GM18508 (cell line): Measurements from ENCODE around the gene POM121L12.

Source experiments
- ATAC-seq: cut with Tn5 transposase; IDR thresholded peaks from one replicate; pipeline ENCODE4 v1.9.1; 2021; ENCODE audit warnings: moderate number of reproducible peaks; ENCODE audit not compliant: insufficient read depth, unreplicated experiment

The POM121L12 gene

DNA sequence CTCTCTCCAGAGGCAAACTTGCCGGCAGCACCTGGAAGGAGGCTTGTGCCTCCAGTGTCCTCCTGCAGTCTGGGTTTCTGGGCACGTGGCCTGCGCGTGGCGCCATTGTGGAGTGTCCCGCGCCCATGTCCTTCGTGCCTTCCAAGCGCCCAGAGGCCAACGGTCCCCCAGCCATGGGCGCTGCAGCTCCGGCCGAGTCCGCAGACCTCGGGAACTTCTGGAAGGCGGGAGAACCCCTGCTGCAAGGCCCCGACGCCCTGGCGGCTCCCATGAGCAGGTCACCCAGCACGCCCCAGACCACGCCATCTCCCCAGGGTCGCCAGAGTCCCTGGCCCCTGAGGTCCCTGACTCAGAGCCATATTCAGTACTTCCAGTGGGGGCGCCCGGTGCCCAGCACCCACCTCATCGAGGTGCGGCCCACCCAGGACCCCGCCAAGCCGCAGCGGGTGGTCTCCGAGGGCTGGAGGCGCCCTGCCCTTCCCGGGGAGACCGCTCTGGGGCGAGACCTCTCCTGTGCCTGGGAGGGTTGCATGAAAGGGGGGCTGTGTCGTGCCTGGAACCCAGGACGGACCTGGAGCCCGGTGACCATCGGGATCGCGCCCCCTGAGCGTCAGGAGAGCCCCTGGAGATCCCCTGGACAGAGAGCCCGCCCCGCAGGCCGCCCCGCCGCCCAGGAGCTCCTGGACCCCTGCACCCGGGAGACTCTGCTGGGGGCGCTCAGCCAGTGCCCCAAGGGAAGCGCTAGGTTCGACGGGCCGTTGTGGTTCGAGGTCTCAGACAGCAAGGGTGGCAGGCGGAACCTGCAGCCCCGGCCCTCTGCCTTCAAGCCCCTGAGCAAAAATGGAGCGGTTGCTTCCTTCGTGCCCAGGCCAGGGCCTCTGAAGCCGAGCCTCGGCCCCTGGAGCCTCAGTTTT, at the start of gene POM121L12:
POM121L12 (plus strand) TSS at position 135 of the 914 bp plus-strand sequence; CDS start at position 174, 39 bp downstream.
- ATAC-seq = no peak

DNA sequence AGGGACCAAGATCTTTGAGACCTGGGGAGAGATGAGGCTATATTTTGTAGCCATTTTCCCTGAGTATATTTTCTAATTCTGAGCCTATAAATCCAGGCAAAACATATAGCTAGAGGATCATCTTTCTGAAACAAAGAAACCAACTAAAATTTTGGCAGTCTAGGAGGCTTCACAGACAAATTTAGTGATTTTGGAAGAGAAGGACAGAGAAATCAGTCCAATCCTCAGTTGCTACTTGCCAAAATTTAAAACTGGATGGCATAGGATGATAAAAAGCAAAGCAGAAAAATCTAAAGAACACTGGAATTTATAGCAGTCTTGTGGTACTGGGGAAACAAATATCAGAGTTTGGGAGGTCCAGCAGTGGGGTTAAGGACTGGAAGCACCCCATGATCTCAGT, 43.4 kb upstream of the POM121L12 start:
- ATAC-seq = no peak

DNA sequence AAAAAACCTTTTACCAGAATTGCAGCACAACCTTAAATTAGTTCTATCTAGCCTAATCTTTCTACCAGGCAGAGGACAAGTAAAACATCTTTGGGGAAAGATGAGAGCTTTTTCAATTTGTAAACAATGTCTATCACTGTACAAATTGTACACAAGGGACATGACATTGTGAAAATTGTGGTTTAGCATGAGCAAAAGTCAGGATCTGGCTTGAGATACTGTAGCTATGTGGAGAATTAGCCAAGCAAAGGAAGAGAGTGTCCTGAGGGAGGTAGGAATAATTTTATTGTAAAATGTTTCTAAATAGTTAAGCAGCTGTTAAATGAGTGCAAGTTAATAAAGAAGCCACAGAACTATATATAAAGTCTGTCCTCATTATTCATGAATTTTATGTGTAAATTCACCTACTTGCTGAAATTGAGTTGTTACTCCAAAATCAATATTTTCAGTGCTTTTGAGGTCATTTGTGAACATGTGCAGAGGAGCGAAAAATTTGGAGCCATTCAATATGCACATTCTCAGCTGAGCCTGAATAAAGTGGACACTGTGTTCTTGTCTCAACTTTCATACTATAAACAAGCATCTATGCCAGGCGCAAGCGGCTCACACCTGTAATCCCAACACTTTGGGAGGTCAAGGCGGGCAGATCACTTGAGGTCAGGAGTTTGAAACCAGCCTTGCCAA, 42.8 kb upstream of the POM121L12 start:
- no peak for ATAC-seq

DNA sequence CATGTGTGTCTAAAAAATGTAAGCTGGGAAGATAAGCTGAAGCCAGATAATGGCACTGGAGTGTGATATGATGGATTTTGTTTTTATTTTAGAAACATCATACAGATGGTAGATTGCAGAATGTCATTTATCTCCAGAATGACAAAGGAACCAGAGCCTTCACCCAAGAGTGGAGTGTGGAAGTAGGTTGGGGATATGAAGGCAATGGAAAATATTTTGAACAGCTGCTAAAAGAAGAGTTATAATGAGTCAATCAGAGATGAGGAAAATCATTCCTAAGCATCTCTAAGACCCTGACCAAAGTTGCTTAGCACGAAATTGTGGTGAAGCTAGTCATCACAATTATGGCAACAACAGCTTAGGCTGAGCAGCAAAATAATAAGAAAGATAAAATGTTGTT, 39.8 kb upstream of the POM121L12 start:
- ATAC-seq = no peak

DNA sequence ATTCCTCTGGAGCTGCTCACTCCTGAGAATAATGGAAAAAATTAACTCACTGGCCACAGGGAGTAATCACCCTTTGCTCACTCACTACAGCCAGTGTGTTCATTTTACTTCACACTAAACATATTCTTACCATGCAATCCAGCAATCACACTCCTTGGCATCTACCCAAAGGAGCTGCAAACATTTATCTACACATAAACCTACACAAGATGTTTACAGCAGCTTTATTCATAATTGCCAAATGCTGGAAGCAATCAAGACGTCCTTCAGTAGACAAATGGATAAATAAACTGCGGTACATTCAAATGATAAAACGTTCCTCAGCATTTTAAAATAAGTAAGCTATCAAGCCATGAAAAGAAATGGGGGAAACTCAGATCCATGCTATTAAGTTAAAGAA, 34.2 kb upstream of the POM121L12 start:
- no peak for ATAC-seq

DNA sequence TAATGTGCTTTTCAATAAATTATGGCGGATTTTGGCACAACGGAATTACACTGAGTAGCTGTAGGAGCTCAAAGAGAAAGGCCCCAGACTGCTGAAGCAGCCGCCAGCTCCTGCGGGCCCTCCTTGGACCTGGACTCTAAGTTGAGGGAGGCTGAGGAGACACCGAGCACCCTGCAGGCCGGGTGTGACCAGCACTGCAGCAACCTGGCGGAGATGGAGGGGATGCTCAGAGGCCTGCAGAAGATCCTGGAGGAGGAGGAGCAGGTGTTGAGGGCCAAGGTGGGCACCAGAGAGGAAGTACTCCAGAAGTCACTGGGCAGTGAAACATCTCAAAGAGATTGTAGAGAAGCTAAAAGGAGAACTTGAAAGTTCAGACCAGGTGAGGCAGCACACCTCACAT, 33.0 kb upstream of the POM121L12 start:
- ATAC-seq = no peak

DNA sequence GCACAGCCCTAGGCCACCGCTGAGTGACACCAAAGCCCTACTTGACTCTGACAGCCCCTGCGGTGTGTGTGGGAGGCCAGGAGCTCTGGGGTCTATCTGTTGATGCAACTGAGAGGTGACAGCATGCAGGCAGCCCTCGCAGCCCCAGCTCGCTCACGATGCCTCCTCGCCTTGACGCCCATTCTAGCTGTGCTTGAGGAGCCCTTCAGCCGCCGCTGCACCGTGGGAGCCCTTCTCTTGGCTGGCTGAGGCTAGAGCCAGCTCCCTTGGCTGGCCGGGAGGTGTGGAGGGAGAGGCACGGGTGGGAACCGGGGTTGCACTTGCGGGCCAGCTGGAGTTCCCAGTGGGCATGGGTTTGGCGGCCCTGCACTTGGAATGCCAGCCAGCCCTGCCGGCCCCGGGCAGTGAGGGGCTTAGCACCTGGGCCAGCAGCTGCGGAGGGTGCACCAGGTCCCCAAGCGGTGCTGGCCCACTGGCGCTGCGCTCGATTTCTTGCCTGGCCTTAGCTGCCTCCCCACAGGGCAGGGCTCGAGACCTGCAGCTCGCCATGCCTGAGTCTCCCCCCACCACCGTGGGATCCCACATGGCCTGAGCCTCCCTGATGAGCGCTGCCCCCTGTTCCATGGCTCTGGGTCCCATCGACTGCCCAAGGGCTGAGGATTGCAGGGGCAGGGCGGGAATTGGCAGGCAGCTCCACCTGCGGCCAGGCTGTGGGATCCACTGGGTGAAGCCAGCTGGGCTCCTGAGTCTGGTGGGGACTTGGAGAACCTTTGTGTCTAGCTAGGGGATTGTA, 31.6 kb upstream of the POM121L12 start:
- no peak for ATAC-seq

DNA sequence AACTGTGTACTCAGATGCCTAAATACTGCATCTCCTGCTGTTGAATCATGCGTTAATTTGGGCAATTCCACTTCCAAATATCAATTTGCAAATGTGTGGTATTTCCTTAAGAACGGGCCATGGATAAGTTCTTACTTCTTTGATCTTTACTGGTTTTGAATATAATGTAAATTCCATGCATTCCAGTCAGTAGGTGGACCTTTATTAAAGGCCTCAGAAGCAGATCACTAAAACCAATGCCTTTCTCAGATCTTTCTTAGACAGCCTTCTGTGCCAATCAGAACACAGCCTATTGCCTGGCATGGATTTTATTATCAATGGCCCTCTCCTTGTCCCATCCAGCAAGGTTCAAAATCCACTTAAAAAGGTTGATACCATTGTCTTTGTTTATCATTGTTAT, 21.5 kb upstream of the POM121L12 start:
- ATAC-seq = no peak

DNA sequence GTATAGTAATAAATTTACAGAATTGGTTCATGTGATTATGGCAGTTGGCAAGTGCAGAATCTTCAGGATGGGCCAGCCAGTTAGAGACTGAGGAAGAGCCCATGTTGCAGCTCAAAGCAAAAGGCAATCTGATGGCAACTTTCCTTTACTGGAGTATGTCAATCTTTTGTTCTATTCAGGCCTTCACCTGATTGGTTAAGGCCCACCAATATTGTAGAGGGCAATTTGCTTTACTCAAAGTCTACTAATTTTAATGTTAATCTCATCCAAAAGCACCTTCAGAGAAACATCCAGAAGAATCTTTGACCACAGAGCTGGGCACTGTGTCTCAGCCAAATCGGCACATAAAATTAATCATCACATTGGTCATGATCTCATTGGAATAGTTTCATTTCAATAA, 20.0 kb upstream of the POM121L12 start:
- no peak for ATAC-seq

DNA sequence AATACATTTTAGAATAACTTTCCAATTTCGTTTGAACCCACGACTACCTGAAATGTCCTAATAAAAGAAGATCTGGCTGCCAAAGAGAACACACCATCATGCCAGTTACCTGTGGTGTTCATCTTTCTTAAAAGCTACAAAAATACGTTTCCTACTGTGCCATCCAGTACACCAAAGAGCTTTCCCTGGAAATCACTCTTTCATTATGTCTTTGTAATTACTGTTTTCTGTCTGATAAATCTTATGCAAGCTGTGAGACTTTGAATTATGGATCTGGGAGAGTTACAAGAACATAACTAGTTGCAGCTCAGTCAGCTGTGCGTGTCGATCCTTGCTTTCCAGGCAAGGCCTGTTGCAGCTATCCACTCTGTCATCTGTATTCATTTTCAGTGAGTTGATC, 12.5 kb upstream of the POM121L12 start:
- no peak for ATAC-seq

DNA sequence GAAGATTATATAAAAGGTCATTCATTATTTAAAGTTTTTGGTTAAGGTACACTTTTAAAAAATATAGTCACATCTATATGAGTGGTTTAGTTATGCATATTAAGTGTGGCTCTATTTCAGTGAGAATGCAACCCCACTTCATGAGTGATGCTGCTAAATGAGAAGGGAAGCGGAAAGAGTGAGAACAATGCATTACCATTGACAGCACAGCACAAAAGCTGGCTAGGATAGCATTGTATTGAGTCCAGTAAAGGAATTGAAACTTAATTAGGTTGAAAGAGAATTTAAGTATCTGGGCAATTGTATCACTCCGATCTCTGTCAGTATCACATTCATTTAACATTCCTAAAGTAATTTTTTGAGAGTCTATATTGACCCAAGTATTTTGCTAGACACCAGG, 13.2 kb downstream of the POM121L12 start:
- ATAC-seq = no peak

DNA sequence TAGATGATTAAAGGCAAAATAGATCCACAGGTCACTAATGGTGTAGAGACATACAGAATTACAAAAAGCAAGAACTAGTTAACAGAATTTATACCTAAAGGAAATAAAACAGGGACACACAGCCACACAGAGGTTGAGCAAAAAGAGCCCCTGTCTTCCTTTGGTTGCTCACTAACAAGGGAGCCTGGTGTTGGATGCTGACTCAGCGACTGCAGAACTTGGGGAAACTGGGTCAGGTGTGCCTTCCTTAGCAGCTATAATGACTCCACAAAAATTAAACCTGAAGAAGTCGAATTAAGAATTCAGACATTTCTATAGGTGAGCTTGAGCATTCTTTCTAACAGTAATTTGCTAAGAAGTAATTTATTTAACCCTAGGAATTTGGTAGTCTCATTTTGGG, 15.0 kb downstream of the POM121L12 start:
- no peak for ATAC-seq

DNA sequence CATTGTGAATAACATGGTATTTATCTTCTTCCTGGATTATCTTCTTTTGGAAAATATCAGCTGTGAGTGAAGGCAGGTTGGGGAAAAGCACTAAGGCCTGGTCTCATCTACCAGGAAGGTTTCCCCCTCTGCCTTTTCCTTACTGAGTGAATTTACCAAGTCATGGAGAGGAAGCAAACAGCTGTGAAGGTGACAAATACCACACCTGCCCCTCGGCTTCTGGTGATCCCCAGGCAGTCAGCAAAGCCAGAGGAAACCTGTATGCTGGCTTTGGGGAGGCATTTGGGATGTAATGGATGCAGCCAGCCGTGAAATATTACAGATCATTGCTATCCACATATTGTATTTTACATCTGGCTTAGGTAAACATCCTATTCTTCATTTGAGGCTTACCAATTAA, 24.2 kb downstream of the POM121L12 start:
- no peak for ATAC-seq

DNA sequence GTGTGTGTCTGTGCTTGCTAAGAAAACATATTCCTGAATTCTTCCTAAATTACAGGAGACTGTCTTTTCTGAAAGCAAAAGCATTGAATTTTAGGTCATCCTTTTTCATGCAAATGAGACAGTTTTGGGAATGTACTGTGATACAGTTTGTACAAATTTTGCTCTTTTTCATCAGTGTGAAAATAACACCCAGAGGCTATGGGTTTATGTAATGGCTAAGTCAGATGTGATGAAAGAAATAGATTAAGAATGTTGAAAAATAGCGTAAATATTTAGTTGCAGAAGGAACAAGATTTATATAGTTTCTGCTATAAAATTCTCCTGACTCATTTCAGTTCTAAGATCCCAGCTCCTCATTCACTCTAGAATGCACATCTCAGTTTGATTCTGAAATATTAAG, 24.6 kb downstream of the POM121L12 start:
- no peak for ATAC-seq

DNA sequence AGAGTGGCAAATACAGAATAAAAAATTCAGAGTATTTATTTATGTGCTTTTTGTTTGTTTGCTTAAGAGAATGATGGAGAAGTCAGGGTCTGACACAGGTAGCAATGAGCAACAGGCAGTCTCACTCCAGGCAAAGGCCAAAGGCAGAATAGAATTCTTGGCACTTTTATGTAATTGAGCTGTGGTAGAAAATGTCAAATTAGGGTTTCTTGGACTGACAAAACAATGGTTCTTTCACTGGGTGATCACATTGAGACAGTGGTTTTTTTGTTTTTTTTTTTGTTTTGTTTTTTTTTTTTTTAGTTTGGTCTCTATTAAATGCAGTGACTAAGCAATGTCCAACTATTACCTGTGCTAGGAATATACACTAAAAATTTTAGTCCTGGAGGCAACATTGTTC, 27.4 kb downstream of the POM121L12 start:
- no peak for ATAC-seq

DNA sequence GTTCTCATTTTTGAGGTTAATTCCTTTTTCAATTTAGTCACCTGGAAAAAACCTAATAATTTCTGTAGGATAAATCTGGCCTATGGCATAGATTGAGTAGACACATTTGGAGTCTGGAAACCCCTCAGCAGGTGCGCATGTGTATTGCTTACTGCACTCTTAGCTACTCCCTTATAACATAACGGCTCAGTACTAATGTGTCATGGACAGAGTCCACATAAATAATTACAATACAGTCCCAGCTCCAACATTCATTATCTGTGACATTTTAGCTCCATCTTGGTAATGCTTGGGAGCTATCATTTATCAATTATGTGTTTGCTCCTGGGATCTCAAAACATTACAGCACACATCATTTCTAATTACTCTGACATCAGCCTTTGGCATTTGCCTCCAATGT, 33.2 kb downstream of the POM121L12 start:
- no peak for ATAC-seq

DNA sequence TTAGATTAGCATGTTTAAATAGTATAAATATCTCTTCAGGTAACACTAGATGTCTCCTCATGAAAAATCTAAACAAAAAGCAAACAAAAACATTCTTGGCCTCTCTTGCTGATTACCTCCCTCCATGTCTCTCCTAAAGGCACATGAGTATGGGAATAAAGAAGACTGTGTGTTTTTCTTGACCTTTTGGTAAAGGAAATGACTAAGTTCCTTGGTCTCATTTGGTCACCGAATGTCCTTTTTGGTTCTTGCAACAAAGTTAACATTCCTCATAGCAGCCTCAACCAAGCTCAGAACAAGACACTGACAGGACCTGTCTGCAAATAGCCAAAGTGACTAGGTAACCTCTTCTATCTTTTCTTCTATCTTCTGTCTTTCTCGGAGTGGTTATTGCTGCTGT, 35.5 kb downstream of the POM121L12 start:
- no peak for ATAC-seq
